GM12878 (cell line): Measurements from ENCODE around the gene WDR48. TPM values are rescaled to one million over a fixed set of nuclear protein-coding genes. Genes with fewer than 3 reads are reported as not detected.

Source experiments
- ATF3 ChIP-seq: IDR thresholded peaks from 2 replicates; pipeline ENCODE4 v1.6.1; 2011; ENCODE audit warnings: low read depth, mild to moderate bottlenecking, low read length, moderate library complexity, borderline replicate concordance; ENCODE audit errors: extremely low read depth
- BCL11A ChIP-seq: IDR thresholded peaks from 2 replicates; pipeline ENCODE4 v1.6.1; 2011; ENCODE audit warnings: low read depth, low read length
- BRCA1 ChIP-seq: IDR thresholded peaks from 2 replicates; pipeline ENCODE4 v1.6.1; 2011; ENCODE audit warnings: low read depth, low read length, improper control_type of control experiment
- DPF2 ChIP-seq: fragments of 450-650 bp; IDR thresholded peaks from 2 replicates; pipeline ENCODE4 v1.6.1; 2017; ENCODE audit warnings: mild to moderate bottlenecking
- ETV6 ChIP-seq, 2 experiments: fragments of 450-650 bp in 1 of 2; IDR thresholded peaks in 1 of 2; conservative IDR thresholded peaks in 1 of 2; 2 replicates each; pipeline ENCODE4 v1.6.1; 2014; ENCODE audit warnings: antibody characterized with exemption in 1 of 2, borderline replicate concordance in 1 of 2, low read depth in 1 of 2, mild to moderate bottlenecking in 1 of 2, moderate library complexity in 1 of 2
- EZH2 ChIP-seq: IDR thresholded peaks from 2 replicates; pipeline ENCODE4 v1.6.1; 2012; ENCODE audit warnings: low read depth, mild to moderate bottlenecking, control low read depth, inconsistent platforms, low read length, borderline replicate concordance; ENCODE audit not compliant: control insufficient read depth
- IKZF2 ChIP-seq, 2 experiments: fragments of 450-650 bp; IDR thresholded peaks; 2 replicates each; pipeline ENCODE4 v1.6.1; 2017; ENCODE audit warnings: mild to moderate bottlenecking in 2 of 2, moderate library complexity in 2 of 2
- IRF4 ChIP-seq: IDR thresholded peaks from 2 replicates; pipeline ENCODE4 v1.6.1; 2011; ENCODE audit warnings: low read depth, low read length
- IRF5 ChIP-seq: fragments of 450-650 bp; IDR thresholded peaks from 2 replicates; pipeline ENCODE4 v1.6.1; 2017; ENCODE audit warnings: borderline replicate concordance
- KAT2A ChIP-seq: conservative IDR thresholded peaks from 2 replicates; pipeline ENCODE4 v1.6.1; 2011; ENCODE audit warnings: low read depth, low read length; ENCODE audit not compliant: control insufficient read depth
- MEF2B ChIP-seq: fragments of 450-650 bp; IDR thresholded peaks from 2 replicates; pipeline ENCODE4 v1.6.1; 2018; ENCODE audit warnings: mild to moderate bottlenecking, moderate library complexity; ENCODE audit not compliant: partially characterized antibody, poor library complexity, severe bottlenecking
- MLLT1 ChIP-seq: fragments of 450-650 bp; IDR thresholded peaks from 2 replicates; pipeline ENCODE4 v1.6.1; 2016; ENCODE audit warnings: mild to moderate bottlenecking
- MTA2 ChIP-seq: fragments of 450-650 bp; IDR thresholded peaks from 2 replicates; pipeline ENCODE4 v1.6.1; 2016; ENCODE audit warnings: low read depth, mild to moderate bottlenecking, moderate library complexity
- NFIC ChIP-seq: IDR thresholded peaks from 2 replicates; pipeline ENCODE4 v1.6.1; 2012; ENCODE audit warnings: low read depth, mild to moderate bottlenecking, inconsistent platforms, low read length, moderate library complexity
- NR2F1 ChIP-seq: fragments of 450-650 bp; conservative IDR thresholded peaks from 2 replicates; pipeline ENCODE4 v1.6.1; 2017; ENCODE audit warnings: mild to moderate bottlenecking
- NRF1 ChIP-seq: conservative IDR thresholded peaks from 2 replicates; pipeline ENCODE4 v1.6.1; 2011; ENCODE audit warnings: mild to moderate bottlenecking, low read depth, low read length, improper control_type of control experiment
- RUNX3 ChIP-seq: IDR thresholded peaks from 2 replicates; pipeline ENCODE4 v1.6.1; 2012; ENCODE audit warnings: low read length, inconsistent platforms
- SMARCA5 ChIP-seq: fragments of 450-650 bp; IDR thresholded peaks from 2 replicates; pipeline ENCODE4 v1.6.1; 2017; ENCODE audit warnings: mild to moderate bottlenecking
- SUPT20H ChIP-seq: IDR thresholded peaks from 2 replicates; pipeline ENCODE4 v1.6.1; 2011; ENCODE audit warnings: low read depth, mild to moderate bottlenecking, low read length, moderate library complexity, borderline replicate concordance; ENCODE audit not compliant: control insufficient read depth
- WRNIP1 ChIP-seq: IDR thresholded peaks from 2 replicates; pipeline ENCODE4 v1.6.1; 2011; ENCODE audit warnings: low read depth, low read length, improper control_type of control experiment, borderline replicate concordance
- ZNF24 ChIP-seq: fragments of 450-650 bp; IDR thresholded peaks from 2 replicates; pipeline ENCODE4 v1.6.1; 2017; ENCODE audit warnings: antibody characterized with exemption, mild to moderate bottlenecking
- ZNF622 ChIP-seq: fragments of 450-650 bp; IDR thresholded peaks from 2 replicates; pipeline ENCODE4 v1.6.1; 2017; ENCODE audit warnings: mild to moderate bottlenecking, inconsistent platforms
- polyA plus RNA-seq, 11 experiments: library from polyadenylated mRNA; depleted of rRNA in 4 of 11; unstranded in 6 of 11; stranded (reverse) in 5 of 11; fragments of >200 nt; fragmentation: Nextera tagmentation in 4 of 11; fragmentation: Illumina TruSeq in 1 of 11; extraction: Ambion mirVana in 4 of 11; extraction: Trizol in 1 of 11; gene quantifications; 1 replicate in 1 of 11; 2 replicates in 10 of 11; pipeline versions ENCODE4 v1.2.1 to v1.2.3, GENCODE V29; 2011 to 2016; ENCODE audit warnings: inconsistent platforms in 2 of 11, missing spikeins in 2 of 11, low read depth in 1 of 11
- total RNA-seq, 4 experiments: library from RNA; depleted of rRNA in 3 of 4; stranded (reverse); fragments of >200 nt in 3 of 4; fragmentation: Illumina TruSeq in 1 of 4; extraction: Trizol in 1 of 4; gene quantifications; 2 replicates each; pipeline versions ENCODE4 v1.2.1 to v1.2.3, GENCODE V29; 2013 to 2021

WDR48 gene
- total and polyA plus RNA-seq, 10 of the 15 experiments (the other 5 are each of a cell fraction or from before 2014, with no cell fraction given), result 16.8 to 43.8 (median 29.0) TPM

DNA sequence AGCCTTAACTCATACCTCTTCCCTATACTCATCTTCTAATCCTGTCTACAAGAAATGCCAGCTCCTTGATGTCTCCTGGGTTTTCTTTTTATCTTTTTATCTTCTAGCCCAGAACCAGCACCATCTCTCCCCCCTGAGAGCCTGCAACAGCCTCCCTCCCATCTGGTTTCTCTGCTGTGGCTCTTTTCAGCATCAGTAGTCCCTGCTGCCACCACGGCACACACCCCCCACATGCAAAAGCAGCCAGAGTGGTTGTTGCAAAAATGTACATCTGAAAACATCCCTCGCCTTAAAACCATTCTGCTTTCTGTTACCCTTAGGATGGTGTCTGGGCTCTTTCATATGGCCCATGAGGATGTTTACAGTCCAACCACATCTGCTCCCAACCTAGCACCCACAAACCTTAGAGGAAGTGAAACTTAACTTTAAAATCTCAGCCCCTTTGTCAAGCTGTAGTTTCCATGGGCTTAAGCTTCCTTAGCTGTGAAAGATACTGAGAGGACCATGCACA, 56.4 kb downstream of the WDR48 start (continued):
- TF ChIP-seq KAT2A, result no peak
- TF ChIP-seq NR2F1, result 0 out of 2 replicates have a peak, but pooled peaks have one; percentile 42
- TF ChIP-seq DPF2, result peak; percentile 78
- no peak for TF ChIP-seq ATF3
- TF ChIP-seq SMARCA5, result peak; percentile 32; the same call in 1 of the 2 replicates
- no peak for TF ChIP-seq BRCA1
- peak; percentile 36; the same call in 1 of the 2 replicates for TF ChIP-seq MLLT1
- no peak for TF ChIP-seq NRF1
- no peak for TF ChIP-seq ZNF24
- TF ChIP-seq IRF5, result no peak
- TF ChIP-seq EZH2, result no peak
- peak; percentile 96 for TF ChIP-seq RUNX3
- peak; percentile 65; the same call in 1 of the 2 replicates for TF ChIP-seq MTA2
- TF ChIP-seq MEF2B, result peak; percentile 34
- peak in 1 of 2 experiments; percentile 22; a peak in 1 of 4 replicates for TF ChIP-seq ETV6 (conservative IDR thresholded peaks at IDR 0.05 in 1 of 2, IDR thresholded peaks at IDR 0.05 in 1 of 2; ENCODE audit: borderline replicate concordance in 1 of 2, low read depth in 1 of 2)
- TF ChIP-seq NFIC, result peak; percentile 78
- TF ChIP-seq BCL11A, result peak; percentile 33; the same call in 1 of the 2 replicates
- peak; percentile 57; the same call in 1 of the 2 replicates for TF ChIP-seq IRF4
- TF ChIP-seq SUPT20H, result no peak
- no peak for TF ChIP-seq ZNF622
- no peak for TF ChIP-seq WRNIP1
- peak; percentile 92 to 93 for TF ChIP-seq IKZF2 (IDR thresholded peaks at IDR 0.05)
